Measurements from ENCODE around the gene ZDHHC18. TPM values are rescaled to one million over a fixed set of nuclear protein-coding genes. Genes with fewer than 3 reads are reported as not detected.

Gene ZDHHC18
- total and polyA plus RNA-seq, 9 donors = 9.5 to 15.8 (median 12.3) TPM

GRCh38 chr1:26853156-26853555, 26.7 kb downstream of the ZDHHC18 start:
- H3K36me3 ChIP-seq = no peaks in the 10 kb centered on the region
- H3K9me3 ChIP-seq = no peaks in the 10 kb centered on the region
- intact Hi-C loops (cut with DNase I) = loop anchor here in 1 of 4 donors (1.0 kb wide), 1 partner anchor 25 kb away; no protein-coding TSS in a partner anchor
- WGBS, 3 donors = 26 to 35% (median 34%) methylated on average over 3 of the region's 3 CpGs
- H3K27ac ChIP-seq = no peak overlapping the region
- DNase-seq = peak; percentile 66 to 86 (median 79)
- no peaks in the 10 kb centered on the region for H3K27me3 ChIP-seq
- H3K4me3 ChIP-seq = no peak overlapping the region
- TF ChIP-seq POLR2A (IDR thresholded peaks at IDR 0.05) (no peak), EP300 (IDR thresholded peaks at IDR 0.05) (no peak), CTCF (IDR thresholded peaks at IDR 0.05) (peak in 2 of 3 donors; percentile 62 to 68)
- H3K4me1 ChIP-seq (ENCODE audit: insufficient read depth) = no peaks in the 10 kb centered on the region

DNA sequence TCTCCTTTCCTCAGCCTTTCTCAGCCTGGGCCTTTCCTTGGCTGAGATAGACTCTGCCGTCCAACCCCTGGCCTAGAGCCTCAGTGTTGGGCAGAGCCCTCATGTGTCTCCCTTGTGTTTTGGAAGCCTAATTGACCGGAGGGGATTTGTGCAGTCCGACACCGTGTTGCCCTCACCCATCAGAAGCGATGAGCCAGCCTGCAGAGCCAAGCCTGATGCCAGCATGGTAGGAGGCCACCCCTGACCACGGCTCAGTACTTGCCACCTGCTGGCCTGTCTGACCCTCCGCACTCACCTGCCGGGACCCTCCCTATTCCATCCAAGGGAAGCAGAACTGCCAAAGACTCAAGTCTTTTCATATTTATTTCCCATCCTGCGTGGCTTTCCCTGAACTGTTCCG, 27.1 kb downstream of the ZDHHC18 start:
- Histone ChIP-seq H3K36me3 (no peaks in the 10 kb centered on the region), H3K4me3 (no peak overlapping the region), H3K27me3 (no peaks in the 10 kb centered on the region), H3K9me3 (no peaks in the 10 kb centered on the region), H3K4me1 (ENCODE audit: insufficient read depth) (no peaks in the 10 kb centered on the region), H3K27ac (no peak overlapping the region)
- WGBS, 3 donors = 88 to 92% (median 92%) methylated on average over 10 of the region's 10 CpGs
- TF ChIP-seq POLR2A (IDR thresholded peaks at IDR 0.05) = no peak
- no peak for TF ChIP-seq EP300 (IDR thresholded peaks at IDR 0.05)
- TF ChIP-seq CTCF (IDR thresholded peaks at IDR 0.05) = no peak
- intact Hi-C loops (cut with DNase I) = loop anchor here in 1 of 4 donors (1.0 kb wide), 1 partner anchor 25 kb away; no protein-coding TSS in a partner anchor
- DNase-seq = no peak

DNA sequence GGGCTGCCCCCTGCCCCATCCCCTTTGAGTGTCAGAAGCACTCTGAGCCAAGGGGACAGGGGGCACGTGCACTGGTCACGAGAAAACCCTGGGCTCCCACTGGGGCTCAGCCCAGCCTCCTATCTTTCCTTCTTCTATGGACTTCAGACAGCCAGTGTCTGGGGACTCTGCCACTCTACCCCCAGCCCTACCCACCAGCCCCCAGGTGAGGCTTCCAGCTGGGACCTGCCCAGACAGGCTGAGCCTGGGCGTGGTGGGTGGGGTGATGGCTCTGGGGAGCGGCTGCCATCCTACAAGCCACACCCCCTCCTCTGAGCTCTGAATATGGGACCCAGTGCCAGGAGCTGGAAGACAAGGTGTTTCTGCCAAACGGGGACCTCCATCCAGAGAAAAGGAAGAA, 28.4 kb downstream of the ZDHHC18 start:
- TF ChIP-seq CTCF (IDR thresholded peaks at IDR 0.05) (no peak), POLR2A (IDR thresholded peaks at IDR 0.05) (no peak), EP300 (IDR thresholded peaks at IDR 0.05) (no peak)
- Histone ChIP-seq H3K27ac (no peak overlapping the region), H3K9me3 (no peaks in the 10 kb centered on the region), H3K4me3 (no peak overlapping the region), H3K36me3 (no peaks in the 10 kb centered on the region), H3K27me3 (no peaks in the 10 kb centered on the region), H3K4me1 (ENCODE audit: insufficient read depth) (no peaks in the 10 kb centered on the region)
- no peak for DNase-seq
- 80 to 87% (median 85%) methylated on average over 3 to 5 of the region's 5 CpGs for WGBS, 3 donors
- intact Hi-C loops (cut with DNase I) = no loop called here

DNA sequence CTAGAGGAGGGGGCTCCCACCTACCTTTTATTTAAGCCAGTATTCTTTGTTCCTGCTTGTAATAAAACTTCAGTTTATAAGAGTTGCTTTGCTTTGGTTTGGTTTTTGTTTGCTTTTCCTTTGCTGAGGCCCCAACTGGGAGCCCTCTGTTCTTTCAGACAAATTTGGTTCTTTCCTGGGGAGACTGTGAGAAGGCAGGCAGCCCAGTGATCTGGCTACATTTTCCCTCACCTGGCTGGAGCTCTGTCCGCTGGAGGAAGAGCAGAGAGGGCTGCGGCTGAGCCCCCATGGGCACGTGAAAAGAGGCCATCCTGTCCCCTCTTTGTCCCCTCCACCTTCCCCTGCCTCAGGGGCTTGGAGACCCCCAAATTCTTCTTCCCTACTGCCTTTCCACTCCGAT, 29.1 kb downstream of the ZDHHC18 start:
- Histone ChIP-seq H3K27ac (no peak overlapping the region), H3K36me3 (no peaks in the 10 kb centered on the region), H3K9me3 (no peaks in the 10 kb centered on the region), H3K4me1 (ENCODE audit: insufficient read depth) (no peaks in the 10 kb centered on the region), H3K27me3 (no peaks in the 10 kb centered on the region), H3K4me3 (no peak overlapping the region)
- no peak for TF ChIP-seq EP300 (IDR thresholded peaks at IDR 0.05)
- TF ChIP-seq CTCF (IDR thresholded peaks at IDR 0.05) = no peak
- TF ChIP-seq POLR2A (IDR thresholded peaks at IDR 0.05) = no peak
- WGBS, 3 donors = 89 to 93% (median 91%) methylated on average over 4 of the region's 4 CpGs
- no peak for DNase-seq
- intact Hi-C loops (cut with DNase I) = no loop called here
